Glutamatergic neuron (in vitro differentiated cells): ENCODE measurements around the gene LIMA1. TPM values are rescaled to one million over a fixed set of nuclear protein-coding genes. Genes with fewer than 3 reads are reported as not detected.

Experiments
- DNase-seq: peaks from one replicate; pipeline ENCODE4 v3.0.0; 2022
- H3K27ac Mint-ChIP-seq: one replicate; pipeline ENCODE4 v1.8.0; 2020; ENCODE audit warnings: mild to moderate bottlenecking, mixed read lengths, inconsistent platforms; ENCODE audit not compliant: unreplicated experiment
- H3K27me3 Mint-ChIP-seq: one replicate; pipeline ENCODE4 v1.8.0; 2020; ENCODE audit warnings: mild to moderate bottlenecking, moderate library complexity, mixed read lengths, inconsistent platforms; ENCODE audit not compliant: unreplicated experiment
- H3K36me3 Mint-ChIP-seq: one replicate; pipeline ENCODE4 v1.8.0; 2020; ENCODE audit warnings: mild to moderate bottlenecking, mixed read lengths, inconsistent platforms; ENCODE audit not compliant: unreplicated experiment
- H3K4me1 Mint-ChIP-seq: one replicate; pipeline ENCODE4 v1.8.0; 2020; ENCODE audit warnings: mild to moderate bottlenecking, low read depth, mixed read lengths, inconsistent platforms; ENCODE audit not compliant: unreplicated experiment
- H3K4me3 Mint-ChIP-seq: one replicate; pipeline ENCODE4 v1.8.0; 2020; ENCODE audit warnings: mild to moderate bottlenecking, mixed read lengths, inconsistent platforms; ENCODE audit not compliant: unreplicated experiment
- H3K9me3 Mint-ChIP-seq: one replicate; pipeline ENCODE4 v1.8.0; 2020; ENCODE audit warnings: mild to moderate bottlenecking, moderate library complexity, mixed read lengths, inconsistent platforms; ENCODE audit not compliant: unreplicated experiment
- total RNA-seq: library from RNA; stranded (reverse); fragmentation: NEBNext Ultra II Directional; extraction: Animal tissue kit (Norgen Biotek cat#: 25700); gene quantifications from one replicate; pipeline ENCODE4 v1.2.1, GENCODE V29; 2021; ENCODE audit not compliant: unreplicated experiment
- TF ChIP-seq, protein P1 (sequence below): fragments of 200-600 bp; sonication (generic); IDR thresholded peaks from one replicate; pipeline ENCODE4 v1.5.0; 2021; ENCODE audit not compliant: partially characterized antibody, unreplicated experiment

LIMA1 gene
- total RNA-seq, 1 donor from 2014 or later, result 69.4 TPM

DNA sequence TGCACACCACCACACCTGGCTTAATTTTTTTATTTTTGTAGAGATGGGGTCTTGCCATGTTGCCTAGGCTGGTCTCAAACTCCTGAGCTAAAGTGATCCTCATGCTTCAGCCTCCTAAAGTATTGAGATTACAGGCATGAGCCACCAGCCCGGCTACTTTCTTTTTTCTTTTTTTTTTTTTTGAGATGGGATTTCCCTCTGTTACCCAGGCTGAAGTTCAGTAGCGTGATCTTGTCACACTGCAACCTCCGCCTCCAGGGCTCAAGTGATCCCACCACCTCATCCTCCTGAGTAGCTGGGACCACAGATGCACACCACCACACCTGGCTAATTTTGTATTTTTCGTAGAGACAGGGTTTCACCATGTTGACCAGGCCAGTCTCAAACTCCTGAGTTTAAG is 51.1 kb downstream of the LIMA1 start:
- no peak for DNase-seq
- Mint-ChIP-seq H3K4me1 (no peaks in the 10 kb centered on the region), H3K4me3 (no peak overlapping the region), H3K36me3 (peaks cover 4% of the 10 kb centered on the region), H3K9me3 (no peaks in the 10 kb centered on the region), H3K27me3 (no peaks in the 10 kb centered on the region), H3K27ac (no peak overlapping the region)
- TF ChIP-seq, protein P1, sequence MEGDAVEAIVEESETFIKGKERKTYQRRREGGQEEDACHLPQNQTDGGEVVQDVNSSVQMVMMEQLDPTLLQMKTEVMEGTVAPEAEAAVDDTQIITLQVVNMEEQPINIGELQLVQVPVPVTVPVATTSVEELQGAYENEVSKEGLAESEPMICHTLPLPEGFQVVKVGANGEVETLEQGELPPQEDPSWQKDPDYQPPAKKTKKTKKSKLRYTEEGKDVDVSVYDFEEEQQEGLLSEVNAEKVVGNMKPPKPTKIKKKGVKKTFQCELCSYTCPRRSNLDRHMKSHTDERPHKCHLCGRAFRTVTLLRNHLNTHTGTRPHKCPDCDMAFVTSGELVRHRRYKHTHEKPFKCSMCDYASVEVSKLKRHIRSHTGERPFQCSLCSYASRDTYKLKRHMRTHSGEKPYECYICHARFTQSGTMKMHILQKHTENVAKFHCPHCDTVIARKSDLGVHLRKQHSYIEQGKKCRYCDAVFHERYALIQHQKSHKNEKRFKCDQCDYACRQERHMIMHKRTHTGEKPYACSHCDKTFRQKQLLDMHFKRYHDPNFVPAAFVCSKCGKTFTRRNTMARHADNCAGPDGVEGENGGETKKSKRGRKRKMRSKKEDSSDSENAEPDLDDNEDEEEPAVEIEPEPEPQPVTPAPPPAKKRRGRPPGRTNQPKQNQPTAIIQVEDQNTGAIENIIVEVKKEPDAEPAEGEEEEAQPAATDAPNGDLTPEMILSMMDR, result no peak

DNA sequence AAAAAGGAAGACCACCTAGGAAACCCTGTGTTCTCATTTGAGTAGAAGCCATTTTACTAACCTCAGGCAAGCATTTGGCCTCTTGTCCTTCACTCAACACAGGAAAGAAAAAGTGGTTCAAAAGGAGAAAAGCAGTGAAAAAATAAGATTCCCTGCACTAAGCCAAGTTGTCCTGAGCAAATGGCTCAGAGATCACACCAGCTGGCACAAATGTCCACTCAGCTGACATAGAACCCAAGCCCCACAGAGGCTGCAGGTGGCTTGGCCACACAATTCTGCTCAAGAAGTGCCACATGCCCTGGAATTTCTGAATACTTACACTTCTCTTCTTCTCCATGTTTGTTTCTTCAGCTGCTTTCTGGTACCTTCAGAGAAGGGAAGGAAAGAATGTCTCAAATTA is 52.0 kb downstream of the LIMA1 start:
- peaks cover 4% of the 10 kb centered on the region for H3K36me3 Mint-ChIP-seq
- no peaks in the 10 kb centered on the region for H3K4me1 Mint-ChIP-seq
- no peak overlapping the region for H3K4me3 Mint-ChIP-seq
- no peak for DNase-seq
- no peaks in the 10 kb centered on the region for H3K9me3 Mint-ChIP-seq
- no peaks in the 10 kb centered on the region for H3K27me3 Mint-ChIP-seq
- TF ChIP-seq, protein P1, result no peak
- no peak overlapping the region for H3K27ac Mint-ChIP-seq

DNA sequence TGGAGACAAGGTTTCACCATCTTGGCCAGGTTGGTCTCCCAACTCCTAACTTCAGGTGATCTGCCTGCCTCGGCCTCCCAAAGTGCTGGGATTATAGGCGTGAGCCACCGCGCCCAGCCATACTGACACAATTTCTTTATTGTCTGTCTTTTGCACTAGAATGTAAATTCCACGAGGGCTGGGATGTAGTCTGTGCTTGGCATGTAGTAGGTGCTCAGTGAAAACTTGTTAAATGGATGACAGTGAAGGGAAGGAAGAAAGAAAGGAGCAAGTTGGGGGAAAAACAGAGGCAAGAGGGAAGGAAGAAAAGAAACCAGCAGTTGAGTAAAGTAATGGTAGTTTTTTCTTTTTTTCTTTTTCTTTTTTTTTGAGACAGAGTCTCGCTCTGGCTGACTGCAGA is 53.1 kb downstream of the LIMA1 start:
- no peaks in the 10 kb centered on the region for H3K9me3 Mint-ChIP-seq
- TF ChIP-seq, protein P1, result no peak
- no peaks in the 10 kb centered on the region for H3K27me3 Mint-ChIP-seq
- H3K4me1 Mint-ChIP-seq, result no peaks in the 10 kb centered on the region
- H3K4me3 Mint-ChIP-seq, result no peak overlapping the region
- DNase-seq, result no peak
- H3K36me3 Mint-ChIP-seq, result peaks cover 4% of the 10 kb centered on the region
- H3K27ac Mint-ChIP-seq, result no peak overlapping the region

DNA sequence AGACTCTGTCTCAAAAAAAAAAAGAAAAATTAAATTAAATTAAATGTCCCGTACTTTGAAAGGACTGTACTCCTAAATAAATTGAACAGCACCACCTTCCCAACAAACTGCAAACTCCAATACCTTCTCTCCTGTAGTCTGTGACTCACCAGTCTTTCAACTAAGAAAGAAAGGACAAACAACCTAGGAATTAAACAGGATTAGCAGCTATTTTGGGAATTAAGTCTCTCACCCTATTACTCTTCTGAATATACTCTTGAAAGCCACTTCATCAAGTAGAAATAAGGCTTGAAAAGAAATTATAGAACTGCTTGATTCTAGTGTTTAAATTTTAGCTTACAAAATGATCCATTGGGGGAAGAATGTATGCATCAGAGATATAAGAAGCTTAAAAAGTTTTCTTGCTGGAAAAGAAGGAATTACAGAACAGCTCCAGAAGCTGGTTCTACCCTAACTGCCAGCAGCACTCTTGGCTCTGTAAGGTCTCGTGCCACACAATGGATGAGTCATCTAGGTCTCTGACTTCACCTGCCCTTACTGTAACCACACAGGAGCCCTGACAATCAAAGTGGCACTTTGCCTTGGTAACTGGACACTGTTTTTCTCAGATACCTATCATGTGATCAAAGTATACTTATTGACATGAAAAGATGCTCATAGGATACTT is 59.2 kb downstream of the LIMA1 start:
- Mint-ChIP-seq H3K36me3 (peaks cover 4% of the 10 kb centered on the region), H3K4me1 (no peaks in the 10 kb centered on the region), H3K27me3 (peaks cover 2% of the 10 kb centered on the region), H3K9me3 (peaks cover 2% of the 10 kb centered on the region), H3K4me3 (peak overlapping the region; percentile 11), H3K27ac (peak overlapping the region; percentile 64)
- TF ChIP-seq, protein P1, result no peak
- DNase-seq, result no peak

DNA sequence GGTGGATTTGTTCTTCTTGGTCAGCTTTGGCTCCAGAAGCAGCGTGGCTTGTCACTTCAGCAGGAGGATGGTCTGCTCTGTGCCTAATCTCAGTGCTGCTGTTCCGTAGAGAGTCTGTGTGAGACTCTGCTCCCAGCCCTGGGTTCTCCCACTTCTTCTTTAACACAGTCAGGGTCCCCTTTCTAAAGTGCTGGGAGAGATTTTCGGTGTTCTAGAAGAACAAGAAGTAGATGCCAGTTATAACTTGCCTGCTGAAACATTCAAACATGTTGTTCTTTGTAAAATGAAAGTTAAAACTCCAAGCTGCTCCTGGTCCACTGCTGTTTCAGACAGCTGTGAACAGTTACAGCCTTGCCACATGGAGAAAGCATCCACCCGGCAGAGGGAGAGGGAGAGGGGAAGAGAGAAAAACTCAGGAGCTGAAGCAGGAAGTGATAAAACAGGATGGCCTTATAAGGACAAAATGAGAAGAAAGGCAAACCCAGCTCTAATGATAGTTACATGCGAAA is 61.0 kb downstream of the LIMA1 start:
- TF ChIP-seq, protein P1, result no peak
- H3K36me3 Mint-ChIP-seq, result no peaks in the 10 kb centered on the region
- peaks cover 2% of the 10 kb centered on the region for H3K27me3 Mint-ChIP-seq
- peak; percentile 55 for DNase-seq
- no peak overlapping the region for H3K27ac Mint-ChIP-seq
- no peak overlapping the region for H3K4me3 Mint-ChIP-seq
- H3K4me1 Mint-ChIP-seq, result peaks cover 3% of the 10 kb centered on the region
- H3K9me3 Mint-ChIP-seq, result peaks cover 2% of the 10 kb centered on the region
